ENCODE measurements around the gene CMKLR1. TPM values are rescaled to one million over a fixed set of nuclear protein-coding genes. Genes with fewer than 3 reads are reported as not detected.

Gene CMKLR1
- total and polyA plus RNA-seq, 2 donors (not counting 1 experiment from before 2014, with no cell fraction given) = 0.82 TPM; not detected in 1

- no peak for DNase-seq (ENCODE audit: low read depth in 2 of 2)
- no peaks in the 10 kb centered on the region for H3K4me1 ChIP-seq (ENCODE audit: control insufficient read depth, extremely low read depth, insufficient read depth, low read length)
- H3K79me2 ChIP-seq (ENCODE audit: control insufficient read depth, insufficient read depth, low read length) = no peaks in the 10 kb centered on the region
- H2AFZ ChIP-seq (ENCODE audit: low read length) = no peak overlapping the region
- no peaks in the 10 kb centered on the region for H3K36me3 ChIP-seq (ENCODE audit: control insufficient read depth, insufficient read depth, low read length)
- no peak overlapping the region for H3K9ac ChIP-seq (ENCODE audit: insufficient read depth, low read length)
- H4K20me1 ChIP-seq (ENCODE audit: control insufficient read depth, extremely low read depth, insufficient read depth, low read length) = no peaks in the 10 kb centered on the region
- no peak overlapping the region for H3K4me2 ChIP-seq (ENCODE audit: extremely low read depth, insufficient read depth, low read length)
- no peak overlapping the region for H3K4me3 ChIP-seq (replicated peaks in 1 of 4; ENCODE audit: control extremely low read depth in 1 of 4, insufficient read depth in 1 of 4, low read depth in 3 of 4, low read length in 4 of 4)
- no peak overlapping the region for H3K27ac ChIP-seq (ENCODE audit: insufficient read depth, low read length)
- H3K27me3 ChIP-seq (ENCODE audit: control insufficient read depth, insufficient read depth, low read length) = no peaks in the 10 kb centered on the region
- H3K9me3 ChIP-seq (ENCODE audit: control insufficient read depth, insufficient read depth, low read depth, low read length) = no peaks in the 10 kb centered on the region
- TF ChIP-seq EZH2 (IDR thresholded peaks at IDR 0.05; ENCODE audit: low read length, missing control alignments) (no peak), CTCF (conservative IDR thresholded peaks at IDR 0.05 in 1 of 2, IDR thresholded peaks at IDR 0.05 in 1 of 2; ENCODE audit: low read depth in 1 of 2, low read length in 2 of 2) (no peak)
These were observed 66.9 kb downstream of the CMKLR1 start for GRCh38 chr12:108271951-108272872.

GRCh38 chr12:108270849-108271143 is 68.3 kb downstream of the CMKLR1 start:
- H3K27ac ChIP-seq (ENCODE audit: insufficient read depth, low read length) = no peak overlapping the region
- no peak overlapping the region for H3K9ac ChIP-seq (ENCODE audit: insufficient read depth, low read length)
- no peaks in the 10 kb centered on the region for H3K27me3 ChIP-seq (ENCODE audit: control insufficient read depth, insufficient read depth, low read length)
- no peak overlapping the region for H3K4me2 ChIP-seq (ENCODE audit: extremely low read depth, insufficient read depth, low read length)
- no peaks in the 10 kb centered on the region for H3K79me2 ChIP-seq (ENCODE audit: control insufficient read depth, insufficient read depth, low read length)
- no peak for DNase-seq (ENCODE audit: low read depth in 2 of 2)
- H2AFZ ChIP-seq (ENCODE audit: low read length) = no peak overlapping the region
- H3K36me3 ChIP-seq (ENCODE audit: control insufficient read depth, insufficient read depth, low read length) = no peaks in the 10 kb centered on the region
- no peak for TF ChIP-seq CTCF (conservative IDR thresholded peaks at IDR 0.05 in 1 of 2, IDR thresholded peaks at IDR 0.05 in 1 of 2; ENCODE audit: low read depth in 1 of 2, low read length in 2 of 2)
- TF ChIP-seq EZH2 (IDR thresholded peaks at IDR 0.05; ENCODE audit: low read length, missing control alignments) = no peak
- H3K4me3 ChIP-seq (replicated peaks in 1 of 4; ENCODE audit: control extremely low read depth in 1 of 4, insufficient read depth in 1 of 4, low read depth in 3 of 4, low read length in 4 of 4) = no peak overlapping the region
- H3K9me3 ChIP-seq (ENCODE audit: control insufficient read depth, insufficient read depth, low read depth, low read length) = no peaks in the 10 kb centered on the region
- no peaks in the 10 kb centered on the region for H4K20me1 ChIP-seq (ENCODE audit: control insufficient read depth, extremely low read depth, insufficient read depth, low read length)
- H3K4me1 ChIP-seq (ENCODE audit: control insufficient read depth, extremely low read depth, insufficient read depth, low read length) = no peaks in the 10 kb centered on the region

GRCh38 chr12:108270035-108270848 is 68.9 kb downstream of the CMKLR1 start:
- Histone ChIP-seq H2AFZ (ENCODE audit: low read length) (no peak overlapping the region), H3K9me3 (ENCODE audit: control insufficient read depth, insufficient read depth, low read depth, low read length) (no peaks in the 10 kb centered on the region), H3K36me3 (ENCODE audit: control insufficient read depth, insufficient read depth, low read length) (no peaks in the 10 kb centered on the region), H3K27me3 (ENCODE audit: control insufficient read depth, insufficient read depth, low read length) (no peaks in the 10 kb centered on the region), H3K79me2 (ENCODE audit: control insufficient read depth, insufficient read depth, low read length) (no peaks in the 10 kb centered on the region), H3K4me3 (replicated peaks in 1 of 4; ENCODE audit: control extremely low read depth in 1 of 4, insufficient read depth in 1 of 4, low read depth in 3 of 4, low read length in 4 of 4) (no peak overlapping the region), H3K27ac (ENCODE audit: insufficient read depth, low read length) (no peak overlapping the region), H3K4me1 (ENCODE audit: control insufficient read depth, extremely low read depth, insufficient read depth, low read length) (no peaks in the 10 kb centered on the region), H4K20me1 (ENCODE audit: control insufficient read depth, extremely low read depth, insufficient read depth, low read length) (no peaks in the 10 kb centered on the region), H3K9ac (ENCODE audit: insufficient read depth, low read length) (no peak overlapping the region), H3K4me2 (ENCODE audit: extremely low read depth, insufficient read depth, low read length) (no peak overlapping the region)
- no peak for TF ChIP-seq EZH2 (IDR thresholded peaks at IDR 0.05; ENCODE audit: low read length, missing control alignments)
- TF ChIP-seq CTCF (conservative IDR thresholded peaks at IDR 0.05 in 1 of 2, IDR thresholded peaks at IDR 0.05 in 1 of 2; ENCODE audit: low read depth in 1 of 2, low read length in 2 of 2) = no peak
- DNase-seq (ENCODE audit: low read depth in 2 of 2) = no peak

All from fibroblast of lung (primary cell).